HG03460 (cell line): Measurements from ENCODE around the gene BCKDHB.

ENCODE experiments used
- ATAC-seq: cut with Tn5 transposase; IDR thresholded peaks from one replicate; pipeline ENCODE4 v1.9.1; 2021; ENCODE audit not compliant: unreplicated experiment

BCKDHB gene

GRCh38 chr6:80366051-80366450, 259.6 kb downstream of the BCKDHB start:
- no peak for ATAC-seq

- ATAC-seq, result no peak
These were observed 260.2 kb downstream of the BCKDHB start for GRCh38 chr6:80366714-80367113.

- ATAC-seq, result no peak
These were observed 269.9 kb downstream of the BCKDHB start for GRCh38 chr6:80376411-80376810.

- ATAC-seq, result no peak
These were observed 274.1 kb downstream of the BCKDHB start for GRCh38 chr6:80380566-80380965.

GRCh38 chr6:80382811-80383210, 276.3 kb downstream of the BCKDHB start:
- ATAC-seq, result no peak

GRCh38 chr6:80388507-80388906, 282.0 kb downstream of the BCKDHB start:
- no peak for ATAC-seq
